Gastrocnemius medialis (tissue), 4 donors: ENCODE results near the gene ATF6. TPM values are rescaled to one million over a fixed set of nuclear protein-coding genes. Genes with fewer than 3 reads are reported as not detected.
A peak's percentile ranks its signal among the peaks of the same experiment; 100 is the strongest.

Experiments used
- ATAC-seq, 2 donors: fragments of 150-250 bp; one replicate each; pipeline ENCODE4 v1.9.1; 2016
- DNase-seq, 2 donors: peaks; one replicate each; pipeline ENCODE4 v3.0.0-alpha.2; 2019
- H3K27ac ChIP-seq, 4 donors: fragments of 200-600 bp; sonication (generic); 1 replicate in 1 of 4; 2 replicates in 3 of 4; pipeline ENCODE4 v1.5.1; 2016 to 2018; ENCODE audit warnings: mild to moderate bottlenecking in 2 of 4, moderate library complexity in 1 of 4
- H3K27me3 ChIP-seq, 3 donors: fragments of 200-600 bp; sonication (generic) in 2 of 3; 1 replicate in 1 of 3; 2 replicates in 2 of 3; pipeline versions ENCODE4 v1.5.1 to v1.6.0; 2016 to 2019; ENCODE audit warnings: mild to moderate bottlenecking in 1 of 3, moderate library complexity in 1 of 3
- H3K36me3 ChIP-seq, 2 donors: fragments of 200-600 bp; sonication (generic) in 1 of 2; one replicate each; pipeline ENCODE4 v1.5.1; 2017 to 2018
- H3K4me1 ChIP-seq, 2 donors: fragments of 200-600 bp; sonication (generic) in 1 of 2; one replicate each; pipeline ENCODE4 v1.5.1; 2016 to 2017; ENCODE audit warnings: mild to moderate bottlenecking in 2 of 2
- H3K4me3 ChIP-seq, 4 donors: fragments of 200-600 bp; sonication (generic) in 3 of 4; 1 replicate in 1 of 4; 2 replicates in 3 of 4; pipeline ENCODE4 v1.5.1; 2016 to 2019; ENCODE audit warnings: mild to moderate bottlenecking in 2 of 4
- H3K9me3 ChIP-seq, 3 donors: fragments of 200-600 bp; sonication (generic) in 2 of 3; 1 replicate in 1 of 3; 2 replicates in 2 of 3; pipeline ENCODE4 v1.5.1; 2016 to 2019
- CTCF ChIP-seq, 5 experiments: fragments of 450-650 bp in 3 of 5; fragments of 200-600 bp in 2 of 5; sonication (generic) in 2 of 5; IDR thresholded peaks in 4 of 5; conservative IDR thresholded peaks in 1 of 5; 1 replicate in 4 of 5; 2 replicates in 1 of 5; pipeline ENCODE4 v1.5.1; 2016 to 2019; ENCODE audit warnings: antibody characterized with exemption in 5 of 5, mild to moderate bottlenecking in 3 of 5, moderate library complexity in 3 of 5
- POLR2A ChIP-seq, 2 donors: fragments of 450-650 bp; IDR thresholded peaks; one replicate each; pipeline ENCODE4 v1.6.1; 2017; ENCODE audit warnings: antibody characterized with exemption in 2 of 2, mild to moderate bottlenecking in 2 of 2, moderate library complexity in 2 of 2
- in situ Hi-C, 4 donors: fragments of 200-750 bp; cut with MboI; loops; one replicate each; pipeline versions ENCODE4 v1.15.0 to v1.8.0; 2017; ENCODE audit warnings: low sequenced_read_pairs in 4 of 4
- intact Hi-C: fragments of 100-400 bp; cut with DNase I; formaldehyde crosslinking; loops from one replicate; pipeline ENCODE4 v1.15.1; 2023; ENCODE audit warnings: low total_unique reads
- total RNA-seq, 4 donors: library from RNA; depleted of rRNA; stranded (reverse); fragments of >200 nt; gene quantifications; one replicate each; pipeline versions ENCODE4 v1.1.0 to v1.2.3, GENCODE V29; 2016

Gene ATF6
- total RNA-seq, 4 donors from 2014 or later = 15.3 to 20.1 (median 18.3) TPM

- in situ Hi-C loops = loop anchor here in 3 of 4 donors (10.0 to 25.0 kb wide), 3 partner anchors 136 to 536 kb away; partner anchors contain the start of genes APOA2 (in 2 of the 3), FCER1G (in 2 of the 3) and NDUFS2 (in 2 of the 3)
- no peak for DNase-seq
- TF ChIP-seq POLR2A (IDR thresholded peaks at IDR 0.05) (no peak), CTCF (IDR thresholded peaks at IDR 0.05 in 4 of 5, conservative IDR thresholded peaks at IDR 0.05 in 1 of 5) (no peak)
Measured at GRCh38 chr1:161747801-161748200, 18.3 kb upstream of the ATF6 start.

GRCh38 chr1:161749509-161750407, 16.4 kb upstream of the ATF6 start, which contains the start of gene DUSP12:
TSS of gene DUSP12 (plus strand) at chr1:161749786. CDS start at chr1:161749802, 16 bp downstream.
- H3K36me3 ChIP-seq = peaks cover 0 to 31% of the 10 kb centered on the region in 2 donors
- H3K4me1 ChIP-seq = peaks cover 7 to 19% of the 10 kb centered on the region in 2 donors
- H3K27ac ChIP-seq = peak within 1 kb of the TSS; percentile 77 to 89 (median 82)
- intact Hi-C loops = loop anchor here (1.0 kb wide), 1 partner anchor 17 kb away; the partner anchor contains the start of gene ATF6
- in situ Hi-C loops = loop anchor here in 3 of 4 donors (10.0 to 25.0 kb wide), 5 partner anchors 137 to 1412 kb away; partner anchors contain the start of genes APOA2 (in 2 of the 3), FCER1G (in 2 of the 3), NDUFS2 (in 2 of the 3) and ADAMTS4 (in 1 of the 3)
- H3K4me3 ChIP-seq = peak within 1 kb of the TSS; percentile 66 to 96 (median 92)
- no peak for TF ChIP-seq CTCF (IDR thresholded peaks at IDR 0.05 in 4 of 5, conservative IDR thresholded peaks at IDR 0.05 in 1 of 5)
- peak in 1 of 2 donors; percentile 16 for TF ChIP-seq POLR2A (IDR thresholded peaks at IDR 0.05)
- H3K9me3 ChIP-seq = no peaks in the 10 kb centered on the region
- H3K27me3 ChIP-seq = no peaks in the 10 kb centered on the region
- peak; percentile 87 to 89 for DNase-seq
- peak; percentile 98 to 99 for ATAC-seq

More at GRCh38 chr1:161747801-161748200, 18.3 kb upstream of the ATF6 start:
- Histone ChIP-seq H3K4me1 (peaks cover 7 to 19% of the 10 kb centered on the region in 2 donors), H3K27ac (no peak overlapping the region), H3K4me3 (no peak overlapping the region), H3K36me3 (peaks cover 0 to 11% of the 10 kb centered on the region in 2 donors), H3K9me3 (no peaks in the 10 kb centered on the region), H3K27me3 (no peaks in the 10 kb centered on the region)
- ATAC-seq = no peak
- intact Hi-C loops = no loop called here

GRCh38 chr1:161763522-161764098, 2.5 kb upstream of the ATF6 start:
- no peak for ATAC-seq
- Histone ChIP-seq H3K27ac (no peak overlapping the region), H3K27me3 (no peaks in the 10 kb centered on the region), H3K4me1 (peaks cover 18 to 19% of the 10 kb centered on the region in 2 donors), H3K9me3 (no peaks in the 10 kb centered on the region), H3K36me3 (peaks cover 0 to 3% of the 10 kb centered on the region in 2 donors), H3K4me3 (no peak overlapping the region)
- intact Hi-C loops = no loop called here
- TF ChIP-seq CTCF (IDR thresholded peaks at IDR 0.05 in 4 of 5, conservative IDR thresholded peaks at IDR 0.05 in 1 of 5) = peak in 2 of 5 experiments; percentile 9 to 44
- TF ChIP-seq POLR2A (IDR thresholded peaks at IDR 0.05) = no peak
- DNase-seq = no peak
- in situ Hi-C loops = loop anchor here in 2 of 4 donors (25.0 kb wide), 2 partner anchors 576 to 1426 kb away; partner anchors contain the start of genes ADAMTS4 (in 1 of the 2), B4GALT3 (in 1 of the 2), COPA (in 1 of the 2) and NCSTN (in 1 of the 2)

GRCh38 chr1:161768461-161768860, 2.3 kb downstream of the ATF6 start:
- H3K9me3 ChIP-seq = no peaks in the 10 kb centered on the region
- no peak overlapping the region for H3K27ac ChIP-seq
- DNase-seq (no peak), ATAC-seq (no peak)
- no peak for TF ChIP-seq CTCF (IDR thresholded peaks at IDR 0.05 in 4 of 5, conservative IDR thresholded peaks at IDR 0.05 in 1 of 5)
- TF ChIP-seq POLR2A (IDR thresholded peaks at IDR 0.05) = no peak
- H3K27me3 ChIP-seq = no peaks in the 10 kb centered on the region
- intact Hi-C loops (no loop called here), in situ Hi-C loops (loop anchor here in 2 of 4 donors (25.0 kb wide), 2 partner anchors 581 to 1431 kb away; partner anchors contain the start of genes ADAMTS4 (in 1 of the 2), B4GALT3 (in 1 of the 2), COPA (in 1 of the 2) and NCSTN (in 1 of the 2))
- no peak overlapping the region for H3K4me3 ChIP-seq
- no peaks in the 10 kb centered on the region for H3K36me3 ChIP-seq
- H3K4me1 ChIP-seq = peaks cover 35 to 45% of the 10 kb centered on the region in 2 donors
